H7 (cell line): ENCODE results near the gene ATP1A1. TPM values are rescaled to one million over a fixed set of nuclear protein-coding genes. Genes with fewer than 3 reads are reported as not detected.

ENCODE experiments used
- DNase-seq: peaks from one replicate; pipeline ENCODE4 v3.0.0; 2012
- H3K27me3 ChIP-seq: 2 replicates; pipeline ENCODE4 v1.6.0; 2011; ENCODE audit warnings: mild to moderate bottlenecking, low read length; ENCODE audit not compliant: control insufficient read depth, insufficient read depth
- H3K36me3 ChIP-seq: replicated peaks from 2 replicates; pipeline ENCODE4 v1.5.1; 2011; ENCODE audit warnings: low read length; ENCODE audit not compliant: control insufficient read depth, insufficient read depth
- H3K4me3 ChIP-seq: 2 replicates; pipeline ENCODE4 v1.5.1; 2011; ENCODE audit warnings: low read depth, mild to moderate bottlenecking, control low read depth, low read length, moderate library complexity; ENCODE audit not compliant: insufficient read depth
- total RNA-seq: library from RNA; depleted of rRNA; stranded (reverse); fragments of >200 nt; shearing (Covaris generic); gene quantifications from 2 replicates; pipeline ENCODE4 v1.2.3, GENCODE V29; 2014

The ATP1A1 gene
- total RNA-seq, 1 experiment from 2014 or later, result 81.8 TPM

DNA sequence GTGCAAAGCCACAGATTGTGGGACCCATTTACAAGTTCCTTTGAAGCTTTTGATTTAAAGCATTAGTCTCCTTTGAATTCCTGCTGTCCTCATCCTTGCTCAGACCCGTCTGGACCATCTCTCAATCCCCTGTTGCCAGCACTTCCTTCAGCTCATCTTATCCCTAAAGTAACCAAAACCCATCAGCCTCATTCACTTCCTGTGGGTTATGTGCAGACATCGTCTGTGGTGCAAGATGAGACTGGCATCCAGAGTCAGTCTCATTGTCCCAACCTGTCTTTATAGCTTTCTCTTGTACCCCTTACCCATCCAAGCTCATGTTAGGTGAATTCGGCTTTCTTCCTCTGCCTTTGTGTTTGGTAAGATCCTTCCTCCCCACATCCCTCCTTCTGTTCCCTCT, 29.3 kb downstream of the ATP1A1 start:
- peaks cover 73% of the 10 kb centered on the region for H3K36me3 ChIP-seq
- no peaks in the 10 kb centered on the region for H3K27me3 ChIP-seq
- no peak overlapping the region for H3K4me3 ChIP-seq
- DNase-seq, result no peak

DNA sequence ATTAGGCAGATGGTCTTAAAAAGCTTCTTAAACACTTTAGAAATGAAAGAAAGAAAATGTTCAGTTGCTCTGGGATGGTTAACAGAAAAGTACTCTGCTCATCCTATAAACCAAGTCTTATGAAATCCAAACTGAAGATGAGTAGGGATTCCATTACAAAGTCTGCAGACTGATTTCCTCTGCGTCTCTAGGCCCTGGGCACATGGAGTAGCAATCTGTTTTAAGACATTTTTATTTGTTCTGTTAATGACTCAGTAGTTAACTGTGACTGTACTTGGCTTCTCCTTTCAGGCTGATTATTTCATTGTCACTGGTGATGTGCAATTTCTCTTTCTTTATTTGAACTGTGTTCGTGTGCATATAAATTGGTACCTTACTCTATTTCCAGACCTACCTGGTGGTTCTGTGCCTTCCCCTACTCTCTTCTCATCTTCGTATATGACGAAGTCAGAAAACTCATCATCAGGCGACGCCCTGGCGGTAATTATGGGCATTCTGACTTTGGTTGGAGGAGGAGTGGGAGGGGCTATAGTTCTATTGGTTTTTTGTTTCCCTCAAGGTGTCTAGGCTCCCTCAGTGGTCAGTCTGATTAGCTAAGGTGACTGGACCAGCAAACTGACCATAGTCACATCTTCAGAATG, 30.6 kb downstream of the ATP1A1 start:
- H3K36me3 ChIP-seq, result peaks cover 64% of the 10 kb centered on the region
- DNase-seq, result no peak
- no peaks in the 10 kb centered on the region for H3K27me3 ChIP-seq
- H3K4me3 ChIP-seq, result no peak overlapping the region

DNA sequence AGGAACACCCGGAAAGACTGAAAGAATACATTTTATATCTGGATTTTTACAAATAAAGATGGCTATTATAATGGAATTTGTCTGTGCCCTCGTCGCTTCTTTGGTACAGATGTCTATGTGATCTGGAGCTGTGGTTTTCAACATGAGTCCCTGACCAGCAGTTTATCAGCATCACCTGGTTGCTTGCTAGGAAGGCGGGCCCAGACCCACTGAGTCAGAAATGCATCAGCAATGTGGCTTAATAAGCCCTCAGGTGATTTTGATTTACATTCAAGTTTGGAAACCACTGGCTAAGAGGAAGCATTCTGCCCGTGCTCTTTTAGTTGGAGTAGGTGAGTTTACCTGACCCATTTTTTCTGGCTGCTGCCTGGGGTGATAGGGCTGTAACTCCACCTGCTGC, 31.7 kb downstream of the ATP1A1 start:
- Histone ChIP-seq H3K4me3 (no peak overlapping the region), H3K27me3 (no peaks in the 10 kb centered on the region), H3K36me3 (peaks cover 57% of the 10 kb centered on the region)
- no peak for DNase-seq

DNA sequence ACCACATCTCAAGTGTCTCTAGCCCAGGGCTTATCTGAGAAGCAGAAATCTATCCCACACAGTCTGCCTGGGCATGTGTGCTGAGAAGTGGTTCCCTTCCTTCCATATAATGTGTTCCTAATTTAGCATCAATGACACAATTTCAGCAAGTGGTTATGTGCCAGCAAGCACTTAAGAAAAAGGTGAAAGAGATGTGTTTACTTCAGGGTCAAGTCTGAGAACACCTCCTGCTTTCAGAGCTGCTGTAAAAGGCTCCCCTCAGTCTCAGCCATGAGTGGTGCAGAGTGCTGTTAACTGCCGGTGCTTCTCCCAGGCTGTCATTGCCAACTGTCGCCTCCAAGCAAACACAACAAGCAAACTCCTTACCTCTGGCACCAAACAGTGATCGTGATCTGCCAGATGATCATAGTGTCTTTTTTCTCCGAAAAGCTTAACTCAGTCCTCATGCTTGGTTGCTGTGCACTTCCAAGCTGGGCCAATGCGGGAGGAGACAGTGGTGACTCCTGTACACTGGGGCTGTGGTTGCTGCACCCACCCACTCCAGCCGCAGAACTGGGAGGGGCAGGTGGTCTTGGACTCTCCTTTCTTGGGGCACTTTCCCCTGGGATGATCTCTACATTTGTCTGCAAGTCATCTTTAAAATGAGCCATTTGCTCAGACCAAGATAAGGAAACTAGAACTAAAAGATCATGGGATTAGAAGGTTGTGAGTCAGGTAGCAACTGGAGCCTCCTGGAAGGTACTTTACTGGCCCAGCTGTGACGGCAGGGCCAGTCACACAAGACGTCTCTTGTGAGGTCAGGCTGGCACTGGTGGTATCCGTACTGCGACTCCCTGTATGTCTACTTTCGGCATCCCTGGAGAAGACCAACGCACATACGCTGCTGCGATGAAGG, 32.4 kb downstream of the ATP1A1 start:
- Histone ChIP-seq H3K36me3 (peaks cover 51% of the 10 kb centered on the region), H3K27me3 (no peaks in the 10 kb centered on the region), H3K4me3 (no peak overlapping the region)
- no peak for DNase-seq

DNA sequence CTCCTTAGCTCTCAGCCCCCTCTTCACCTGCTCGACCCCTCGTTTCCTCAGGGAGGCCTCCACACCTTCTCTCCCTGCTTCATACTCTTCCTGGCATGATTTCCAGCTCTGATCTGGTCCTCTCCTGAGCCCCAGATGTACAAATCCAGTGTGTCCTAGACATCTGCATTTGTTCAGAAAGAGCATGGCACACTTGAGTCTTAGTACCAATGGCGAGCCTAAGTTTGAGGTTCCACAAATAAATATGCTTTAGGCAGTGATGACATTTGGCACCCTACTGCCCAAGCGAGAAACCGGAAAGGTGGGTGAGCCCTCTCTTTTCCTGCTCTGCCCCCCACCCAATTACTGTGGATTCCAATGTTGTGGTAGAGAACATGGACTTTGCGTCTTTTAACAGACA, 34.0 kb downstream of the ATP1A1 start:
- Histone ChIP-seq H3K27me3 (no peaks in the 10 kb centered on the region), H3K4me3 (no peak overlapping the region), H3K36me3 (peaks cover 40% of the 10 kb centered on the region)
- no peak for DNase-seq

DNA sequence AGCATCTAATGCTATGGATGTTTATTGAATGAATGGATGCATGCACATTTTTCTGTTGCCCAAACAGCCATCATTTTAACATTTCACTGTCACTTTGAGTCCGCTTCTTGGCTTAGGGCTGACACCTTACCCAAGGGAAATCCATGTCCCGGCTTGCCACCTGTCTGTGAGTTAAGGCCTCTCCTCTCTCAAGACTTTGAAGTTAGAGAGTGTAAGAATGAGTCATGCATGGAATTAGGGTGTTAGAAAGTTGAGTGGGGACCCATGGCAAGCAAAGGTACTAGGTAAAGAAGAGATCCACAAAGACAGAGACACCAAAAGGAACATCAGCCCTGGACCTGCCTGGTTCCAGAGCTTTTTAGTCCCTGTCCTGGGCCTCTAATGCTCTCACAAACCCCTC, 35.1 kb downstream of the ATP1A1 start:
- DNase-seq, result no peak
- H3K4me3 ChIP-seq, result no peak overlapping the region
- no peaks in the 10 kb centered on the region for H3K27me3 ChIP-seq
- H3K36me3 ChIP-seq, result peaks cover 30% of the 10 kb centered on the region

DNA sequence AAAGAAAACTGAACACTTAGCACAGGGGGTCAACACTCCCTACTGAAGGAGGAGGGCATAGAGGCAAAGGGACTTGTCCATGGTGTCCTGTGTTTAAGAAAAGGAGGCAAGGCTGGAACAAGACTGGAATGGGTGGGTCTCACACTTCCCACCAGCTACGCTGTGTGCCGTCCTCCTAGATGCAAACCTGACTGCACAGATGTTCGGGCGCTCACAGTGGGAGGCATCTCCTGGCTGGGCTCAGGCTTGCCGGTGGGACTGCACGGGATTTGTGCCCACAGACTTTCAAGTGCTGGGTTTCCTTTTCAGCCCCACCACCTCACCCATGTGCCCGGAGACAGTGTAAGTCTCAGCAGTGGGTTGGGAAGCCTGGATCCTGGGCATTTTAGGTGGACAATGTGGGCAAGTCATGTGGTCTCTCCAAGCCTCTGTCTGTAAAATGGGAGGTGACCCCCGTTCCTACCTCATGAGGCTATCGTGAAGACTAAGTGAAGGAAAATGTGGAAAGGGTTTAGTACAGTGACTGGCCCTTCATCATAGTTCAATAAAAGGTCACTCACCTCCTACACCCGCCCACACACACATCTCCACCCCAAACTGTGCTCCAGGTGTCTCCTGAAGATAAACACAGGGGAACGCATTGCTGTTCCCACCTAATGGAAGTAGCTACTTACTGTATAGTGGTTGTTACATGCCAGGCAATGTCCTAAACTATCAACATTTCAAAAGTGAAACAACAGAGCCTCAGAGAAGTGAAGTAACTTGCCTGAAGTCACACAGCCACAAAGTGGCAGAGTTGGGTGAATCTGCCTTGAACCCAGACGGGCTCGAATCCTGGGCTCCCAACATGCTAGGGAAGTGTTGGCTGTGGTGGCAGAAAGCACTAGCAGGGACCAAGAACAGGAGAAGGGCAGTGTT, 36.0 kb downstream of the ATP1A1 start:
- no peak for DNase-seq
- Histone ChIP-seq H3K4me3 (no peak overlapping the region), H3K36me3 (peaks cover 22% of the 10 kb centered on the region), H3K27me3 (no peaks in the 10 kb centered on the region)

DNA sequence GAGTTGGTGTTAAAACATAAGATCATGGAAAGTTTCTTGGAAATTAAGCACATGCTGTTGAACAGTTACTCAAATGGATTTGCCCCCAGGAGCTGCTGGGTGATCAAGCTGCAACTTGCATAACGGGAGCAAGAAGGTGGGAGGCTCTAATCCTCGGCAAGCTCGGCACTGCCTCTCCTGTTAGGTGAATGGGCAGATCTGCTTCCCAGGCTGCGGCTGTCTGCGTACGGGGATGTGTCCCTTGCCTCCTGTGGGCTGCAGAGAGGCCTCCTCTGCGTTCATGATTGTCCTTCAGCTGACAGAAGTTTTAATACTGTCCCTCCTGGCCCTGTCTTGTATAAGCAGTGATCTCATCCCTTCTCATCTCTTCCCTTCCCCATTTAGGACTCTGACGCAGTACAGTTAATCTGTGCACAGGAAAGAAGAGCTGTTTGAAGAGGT, 36.7 kb downstream of the ATP1A1 start:
- no peak overlapping the region for H3K4me3 ChIP-seq
- DNase-seq, result no peak
- peaks cover 16% of the 10 kb centered on the region for H3K36me3 ChIP-seq
- no peaks in the 10 kb centered on the region for H3K27me3 ChIP-seq

DNA sequence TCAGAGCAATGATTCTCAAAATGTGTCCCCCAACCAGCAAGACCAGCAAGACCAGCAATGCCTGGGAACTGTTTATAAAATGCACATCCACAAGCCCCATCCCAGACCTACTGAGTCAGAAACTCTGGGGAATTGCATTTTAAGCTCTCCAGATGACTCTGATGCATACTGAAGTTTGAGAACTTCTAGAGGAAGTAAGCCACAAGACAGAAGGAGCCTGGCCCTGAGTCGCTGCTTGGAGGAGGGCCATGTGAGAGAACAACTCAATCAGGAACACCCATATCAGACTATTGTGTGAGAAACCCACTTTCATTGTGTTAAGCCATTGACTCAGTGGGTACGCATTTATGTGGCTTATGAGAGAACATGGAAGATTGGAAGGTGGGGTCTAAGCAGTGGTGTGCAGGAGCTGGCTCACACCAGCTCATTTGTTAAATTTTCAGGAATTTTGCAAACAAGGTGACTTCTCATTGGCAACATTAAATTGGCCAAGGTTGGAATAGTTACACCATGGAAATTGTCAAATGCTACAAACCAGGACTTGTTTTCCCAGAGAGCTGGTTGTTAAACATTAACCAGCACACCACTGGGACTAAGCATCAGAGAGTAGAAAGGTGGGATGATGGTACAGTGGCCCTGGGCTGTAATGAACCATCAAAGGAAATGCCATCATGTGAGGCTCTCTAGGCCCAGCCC, 38.9 kb downstream of the ATP1A1 start:
- H3K4me3 ChIP-seq, result no peak overlapping the region
- DNase-seq, result no peak
- H3K27me3 ChIP-seq, result no peaks in the 10 kb centered on the region
- H3K36me3 ChIP-seq, result peaks cover 1% of the 10 kb centered on the region

DNA sequence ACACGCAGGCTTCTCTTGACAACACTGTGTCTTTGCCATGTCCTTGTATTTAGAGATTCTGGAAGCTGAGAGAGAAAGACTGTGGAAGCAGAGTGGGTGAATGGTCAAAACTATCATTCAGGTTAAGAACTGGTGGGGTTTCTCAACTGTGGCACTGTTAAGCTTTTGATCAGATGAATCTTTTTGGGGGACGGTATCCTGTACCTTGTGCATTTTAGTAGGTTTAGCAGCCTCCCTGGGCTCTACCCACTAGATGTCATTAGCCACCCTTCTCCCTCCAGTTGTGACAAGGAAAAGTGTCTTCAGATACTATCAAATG, 39.4 kb downstream of the ATP1A1 start:
- H3K36me3 ChIP-seq, result peaks cover 1% of the 10 kb centered on the region
- no peak for DNase-seq
- no peak overlapping the region for H3K4me3 ChIP-seq
- H3K27me3 ChIP-seq, result no peaks in the 10 kb centered on the region

DNA sequence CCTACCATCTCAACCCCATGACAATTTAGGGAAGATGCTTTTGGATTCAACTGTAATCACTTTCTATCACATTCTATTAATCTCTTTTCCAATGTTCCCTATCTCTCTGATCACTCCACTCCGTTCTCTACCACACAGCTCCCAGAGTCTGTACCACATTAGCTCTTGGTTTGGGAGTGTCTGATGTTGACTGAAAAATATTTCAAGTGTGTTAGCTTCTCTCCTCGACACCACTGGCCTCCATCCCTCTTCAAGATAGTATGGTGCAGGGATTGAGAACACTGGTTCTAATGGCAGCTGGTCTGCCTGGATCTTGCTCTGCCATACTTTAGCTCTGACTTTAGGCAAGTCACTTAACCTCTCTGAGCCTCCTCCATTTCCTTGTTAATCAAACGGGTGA, 39.9 kb downstream of the ATP1A1 start:
- DNase-seq, result no peak
- Histone ChIP-seq H3K27me3 (no peaks in the 10 kb centered on the region), H3K36me3 (peaks cover 1% of the 10 kb centered on the region), H3K4me3 (no peak overlapping the region)

DNA sequence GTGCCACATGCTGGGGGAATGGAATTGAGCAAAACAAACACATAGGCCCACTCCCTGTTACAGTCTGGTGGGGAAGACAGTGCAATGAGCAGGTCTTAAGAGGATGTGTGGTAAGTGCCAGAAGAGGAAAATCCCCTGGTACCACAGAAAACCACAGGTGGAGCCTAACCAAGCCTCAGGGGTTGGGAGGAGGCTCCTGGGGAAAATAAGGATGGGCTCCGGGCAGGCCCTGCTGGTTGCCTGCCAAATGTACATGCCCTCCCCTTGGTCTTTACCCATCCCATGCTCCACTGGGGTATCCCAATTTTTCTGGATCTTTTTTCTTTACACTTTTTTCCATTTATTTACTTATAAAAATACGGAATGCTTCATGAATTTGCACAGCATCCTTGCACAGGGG, 40.4 kb downstream of the ATP1A1 start:
- Histone ChIP-seq H3K4me3 (no peak overlapping the region), H3K27me3 (no peaks in the 10 kb centered on the region), H3K36me3 (peaks cover 1% of the 10 kb centered on the region)
- DNase-seq, result no peak

DNA sequence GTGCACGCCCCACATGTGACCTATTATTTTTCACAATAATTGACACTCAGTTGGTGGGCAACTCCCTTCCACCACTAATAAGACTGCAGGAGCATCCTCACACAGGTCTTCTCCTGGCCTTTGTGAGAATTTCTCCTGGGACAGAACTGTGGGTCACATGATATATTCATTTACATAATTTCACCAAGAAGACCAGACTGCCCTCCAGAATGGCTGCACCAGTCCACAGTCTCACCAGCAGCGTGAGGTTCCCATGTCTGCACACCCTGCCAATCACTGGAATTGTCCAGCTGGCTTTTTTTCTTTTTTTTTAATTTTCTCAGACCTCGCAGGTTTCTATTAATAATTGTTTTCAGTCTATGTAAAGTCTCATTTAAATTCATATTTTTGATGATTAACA, 41.3 kb downstream of the ATP1A1 start:
- Histone ChIP-seq H3K4me3 (no peak overlapping the region), H3K27me3 (no peaks in the 10 kb centered on the region), H3K36me3 (no peaks in the 10 kb centered on the region; the same call in 1 of the 2 replicates)
- DNase-seq, result no peak

DNA sequence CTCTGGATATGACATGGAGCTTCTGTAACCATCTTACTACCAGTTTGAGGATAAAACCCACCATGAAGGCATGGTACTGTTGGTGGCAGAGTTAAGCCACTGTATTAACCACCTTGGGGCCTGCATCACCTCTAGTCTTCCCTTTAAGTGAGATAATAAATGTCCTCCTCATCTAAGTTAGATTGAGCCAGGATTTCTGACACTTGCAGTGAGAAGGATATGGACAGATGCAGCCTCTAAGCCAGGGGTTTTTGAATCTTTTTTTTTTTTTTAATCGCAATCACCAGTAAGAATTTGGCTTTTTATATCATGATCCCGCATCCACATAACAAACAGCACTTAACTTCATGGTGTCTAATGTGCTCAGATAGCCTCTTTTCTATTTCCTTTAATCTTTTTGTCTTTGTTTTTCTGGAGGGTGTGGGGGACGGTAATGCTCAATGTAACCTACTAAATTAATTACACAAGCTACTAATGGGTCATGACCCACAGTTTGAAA, 42.2 kb downstream of the ATP1A1 start:
- H3K4me3 ChIP-seq, result no peak overlapping the region
- no peaks in the 10 kb centered on the region for H3K36me3 ChIP-seq
- no peak for DNase-seq
- no peaks in the 10 kb centered on the region for H3K27me3 ChIP-seq
